NCI-H187 treated with DMSO at 0.1 percent for 48 hours (cell line): ENCODE results near the gene NCR3LG1.

Experiments
- DNase-seq: peaks from one replicate; lab custom pipeline; 2025; lab: John Stamatoyannopoulos, UW

The NCR3LG1 gene

GRCh38 chr11:17351510-17352176 lies at the start of gene NCR3LG1:
Gene NCR3LG1, plus strand, starts transcription at chr11:17351800. Its CDS starts 170 bp downstream, at chr11:17351970.
- DNase-seq = no peak

DNA sequence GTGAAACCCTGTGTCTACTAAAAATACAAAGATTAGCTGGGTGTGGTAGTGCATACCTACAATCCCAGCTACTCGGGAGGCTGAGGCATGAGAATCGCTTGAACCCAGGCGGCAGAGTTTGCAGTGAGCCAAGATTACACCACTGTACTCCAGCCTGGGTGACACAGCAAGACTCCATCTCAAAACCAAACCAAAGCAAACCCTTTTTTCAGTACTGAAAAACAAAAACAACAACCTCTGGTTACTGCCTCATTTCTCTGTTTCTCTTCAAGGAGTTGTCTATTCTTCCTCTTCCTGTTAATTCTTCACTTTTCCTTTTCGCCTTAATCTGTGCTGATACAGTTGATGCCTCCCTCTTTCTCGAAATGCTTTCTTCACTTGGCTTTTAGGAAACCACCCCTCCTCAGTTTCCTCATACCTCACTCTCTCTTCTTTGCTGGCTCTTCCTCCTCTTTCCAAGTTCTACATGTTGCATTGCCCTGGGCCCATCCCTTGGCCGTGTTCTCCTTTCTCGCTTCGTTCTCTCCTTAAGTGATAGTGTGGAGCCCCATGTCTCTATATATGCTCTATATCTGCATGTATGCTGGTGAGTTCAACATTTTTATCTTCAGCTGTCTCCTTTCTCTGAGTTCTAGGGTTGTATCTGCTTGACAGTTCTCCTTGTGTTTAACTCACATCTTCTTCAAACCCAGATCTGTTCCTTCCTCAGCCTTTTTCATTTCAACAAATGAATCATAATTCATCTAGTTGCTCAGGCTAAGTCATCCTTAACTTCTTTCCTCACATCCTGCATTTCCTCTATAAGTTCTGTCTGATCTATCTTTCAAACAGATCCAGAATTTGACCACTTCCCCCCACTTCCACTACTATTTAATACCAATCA lies 38.0 kb upstream of the NCR3LG1 start:
- no peak for DNase-seq

- peak; percentile 24 for DNase-seq
Measured at GRCh38 chr11:17314232-17314547, 37.4 kb upstream of the NCR3LG1 start.

GRCh38 chr11:17314904-17315426 lies 36.6 kb upstream of the NCR3LG1 start:
- no peak for DNase-seq

- DNase-seq = no peak
Measured at GRCh38 chr11:17328871-17329494, 22.6 kb upstream of the NCR3LG1 start.

DNA sequence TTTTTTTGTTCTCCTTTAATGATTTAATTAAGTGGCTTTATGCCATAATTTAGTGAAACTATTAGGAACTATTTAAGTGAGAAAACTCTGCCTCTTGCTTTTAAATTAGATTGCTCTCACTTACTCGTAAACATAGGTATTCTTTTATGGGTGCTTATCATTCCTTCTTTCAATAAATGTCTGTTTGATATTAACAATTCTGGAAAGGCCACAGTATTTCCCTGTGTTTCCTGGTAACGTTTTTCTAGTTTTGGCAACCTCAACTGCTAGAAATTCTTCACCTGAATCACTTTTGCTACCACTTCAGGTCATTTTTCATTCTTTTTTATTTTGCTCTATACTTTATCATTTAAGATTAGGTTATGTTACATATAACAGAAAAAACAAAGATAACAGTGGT lies 19.9 kb upstream of the NCR3LG1 start:
- no peak for DNase-seq

DNA sequence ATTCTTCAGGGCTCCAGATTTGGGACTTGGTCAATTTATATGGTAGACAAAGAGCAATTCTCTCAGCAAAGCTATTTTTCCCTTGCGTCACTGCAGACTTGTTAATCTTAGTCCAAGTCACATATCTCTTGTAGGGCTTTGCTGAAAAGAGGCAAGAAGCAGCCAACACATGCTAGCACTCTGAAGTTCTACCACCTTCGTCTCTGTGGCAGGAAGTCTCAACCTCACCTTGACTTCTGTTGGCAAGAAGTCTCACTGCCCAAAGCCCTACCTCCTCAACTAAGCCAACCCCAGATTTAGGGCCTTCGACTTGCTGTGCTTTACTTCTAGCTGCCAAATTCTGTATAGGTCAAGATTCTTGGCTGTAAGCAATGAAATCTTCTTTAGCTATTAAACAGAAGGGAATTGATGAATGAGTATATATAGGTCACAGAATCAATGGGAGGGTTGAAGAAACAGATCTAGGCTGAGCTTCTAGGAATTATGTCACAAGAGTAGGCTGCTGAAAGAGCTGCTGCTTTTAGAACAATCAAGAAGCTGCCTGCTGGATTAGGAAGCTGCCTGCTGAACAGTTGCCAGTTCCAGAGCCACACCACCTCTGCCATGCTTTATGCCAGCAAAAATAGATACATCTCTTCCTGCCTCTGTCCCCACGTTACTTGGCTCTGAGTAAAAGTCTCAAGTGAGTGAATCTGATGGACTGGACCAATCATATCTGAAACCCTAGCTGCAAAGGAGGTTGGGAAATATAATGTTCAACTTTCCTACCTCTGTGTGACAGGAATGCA lies 17.6 kb upstream of the NCR3LG1 start:
- DNase-seq = no peak

DNA sequence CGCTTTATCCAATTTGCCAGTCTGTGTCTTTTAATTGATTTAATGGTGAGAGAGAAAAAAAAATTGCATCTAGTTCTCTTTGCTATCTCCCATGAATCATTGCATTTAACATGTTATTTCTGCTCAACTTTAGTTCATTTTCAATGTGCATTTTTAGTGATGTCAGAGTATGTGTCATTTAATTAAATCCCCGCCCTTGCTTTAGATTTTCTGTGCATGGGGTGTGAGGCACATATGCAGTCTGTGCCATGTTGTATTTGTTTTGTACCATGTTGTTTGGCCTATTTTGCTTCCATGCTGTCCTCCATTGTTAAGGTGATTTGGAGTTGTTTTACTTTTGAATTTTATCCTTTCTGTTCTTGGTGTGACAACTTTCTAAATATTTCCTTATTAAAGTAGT lies 8.3 kb upstream of the NCR3LG1 start:
- DNase-seq = no peak

DNA sequence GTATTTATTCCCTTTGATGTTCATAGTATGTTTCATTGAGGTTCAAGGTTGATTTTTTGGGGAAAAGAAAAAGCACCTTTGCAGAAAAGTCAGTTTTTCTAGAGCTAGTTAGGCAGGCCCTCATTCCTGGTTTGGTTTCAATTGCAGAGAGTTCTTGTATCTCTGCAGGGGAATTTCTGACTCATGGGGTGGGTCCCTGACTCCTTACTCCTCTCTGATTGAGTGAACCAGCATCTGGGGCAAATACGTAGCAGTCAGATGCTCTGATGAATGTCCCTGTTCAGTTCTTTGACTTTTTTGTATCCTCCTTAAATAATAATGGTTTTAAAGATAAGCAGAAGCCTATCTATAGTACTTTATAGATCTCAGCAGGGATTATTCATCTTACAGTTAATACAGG lies 7.7 kb upstream of the NCR3LG1 start:
- DNase-seq = no peak

- no peak for DNase-seq
Measured at GRCh38 chr11:17347676-17348075, 3.9 kb upstream of the NCR3LG1 start.

DNA sequence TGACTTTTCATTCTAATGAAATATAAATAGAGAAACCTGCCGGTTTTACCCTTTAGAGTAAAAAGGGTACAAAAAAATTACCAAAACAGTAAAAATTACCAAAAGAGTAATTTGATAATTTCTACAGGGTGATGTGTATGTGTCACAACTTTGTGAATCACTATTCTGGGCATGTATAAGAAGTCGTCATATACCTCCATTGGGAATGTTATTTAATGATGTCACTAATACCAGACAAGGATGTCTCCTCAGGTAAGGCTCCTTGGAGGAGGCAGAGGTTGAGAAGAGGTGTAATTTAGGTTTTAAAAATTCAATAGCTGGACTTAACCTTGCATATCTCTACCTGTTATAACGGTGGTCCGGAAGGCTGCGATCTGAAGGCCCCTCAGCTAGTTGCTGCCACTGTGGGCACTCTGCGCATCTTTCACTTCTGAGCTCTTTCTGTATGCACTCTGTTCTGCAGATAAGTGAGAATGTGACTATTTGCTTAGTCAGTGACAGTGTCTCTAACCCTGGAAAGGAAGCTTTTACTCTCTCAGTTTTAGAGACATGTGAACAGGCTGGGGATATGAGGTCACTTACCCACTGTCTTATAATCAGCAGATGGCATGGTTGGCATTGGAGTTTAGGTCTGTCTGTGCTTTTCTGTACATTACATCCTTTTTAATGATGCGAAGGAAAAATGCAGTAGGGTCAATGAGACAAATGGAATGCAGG lies 987 bp upstream of the NCR3LG1 start:
- no peak for DNase-seq

DNA sequence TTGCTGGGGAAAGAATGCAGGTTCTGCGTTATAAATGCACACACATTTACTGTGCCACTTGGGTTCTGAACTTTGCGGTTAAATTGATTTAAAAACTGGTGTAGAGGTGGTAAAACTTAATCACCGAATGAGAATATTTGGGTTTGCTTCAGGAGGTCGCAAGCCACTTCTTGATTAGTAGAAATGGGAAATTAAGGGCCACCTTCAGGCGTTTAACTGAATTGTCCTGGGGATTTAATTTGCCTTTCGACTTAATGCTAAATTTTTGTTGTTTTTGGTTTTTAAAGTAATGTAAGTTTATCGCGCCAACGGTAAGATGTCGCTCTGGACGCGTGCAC lies 459 bp upstream of the NCR3LG1 start:
- no peak for DNase-seq

DNA sequence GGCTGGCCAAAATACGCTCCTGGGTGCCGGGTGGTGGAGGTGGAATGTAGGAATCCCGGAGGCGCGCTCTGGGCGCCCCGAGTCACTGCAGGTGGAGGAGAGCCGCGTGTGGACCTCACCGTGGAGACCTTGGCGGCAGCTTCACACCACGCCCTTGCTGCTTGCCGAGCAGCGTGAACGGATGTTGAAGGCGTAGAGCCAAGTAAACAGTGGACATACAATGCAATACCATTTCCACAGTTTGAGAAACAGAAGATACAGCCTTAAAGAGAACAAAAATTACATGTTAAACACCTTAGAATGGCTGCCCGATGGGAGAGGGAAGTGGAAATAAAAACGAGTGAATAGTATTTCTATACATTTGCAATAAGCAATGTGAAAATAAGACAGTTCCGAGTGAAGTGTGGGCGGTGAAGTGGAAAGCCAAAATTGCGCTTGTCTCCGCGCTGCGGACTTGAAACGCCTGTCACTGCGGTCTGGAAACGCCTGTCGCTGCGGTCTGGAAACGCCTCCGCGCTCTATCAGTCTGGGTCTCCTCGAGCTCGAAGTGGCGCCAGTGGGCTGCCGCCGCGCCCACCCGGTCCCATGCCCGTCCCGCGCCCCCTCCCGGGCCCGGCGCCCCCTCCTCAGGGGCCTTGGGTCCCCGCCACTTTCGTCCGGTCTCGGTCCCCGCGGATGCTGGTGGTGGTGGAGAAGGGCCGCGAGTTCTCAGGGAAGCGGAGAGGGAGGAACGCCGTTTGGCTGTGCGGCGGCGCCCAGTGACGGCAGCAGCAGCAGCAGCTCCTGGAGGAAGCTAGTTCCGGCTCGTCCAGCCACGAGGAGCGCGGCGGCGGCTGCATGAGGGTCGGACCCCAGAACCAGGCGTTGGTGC lies 1.6 kb downstream of the NCR3LG1 start:
- peak; percentile 24 for DNase-seq

GRCh38 chr11:17353821-17354600 lies 2.4 kb downstream of the NCR3LG1 start:
- DNase-seq = no peak

- DNase-seq = peak; percentile 66
Measured at GRCh38 chr11:17354601-17354991, 3.0 kb downstream of the NCR3LG1 start.

DNA sequence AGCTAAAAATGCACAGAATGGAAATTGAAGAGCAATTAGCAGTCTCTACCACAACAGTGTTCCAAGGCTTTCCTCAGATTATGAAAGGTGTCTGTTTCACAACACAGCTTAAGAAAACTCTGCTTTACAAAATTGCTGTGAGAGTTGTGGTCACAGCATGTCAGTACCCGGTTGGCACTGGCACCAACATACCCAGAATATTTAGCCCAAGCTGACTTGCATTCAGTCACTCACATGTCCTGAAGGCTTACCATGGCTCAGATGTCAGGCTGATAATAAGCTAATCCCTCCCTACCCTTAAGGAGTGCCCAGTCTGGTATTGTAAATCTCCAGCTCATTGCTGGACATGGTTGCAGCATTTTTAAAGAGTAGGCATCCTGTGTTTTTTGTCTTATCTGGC lies 14.9 kb downstream of the NCR3LG1 start:
- no peak for DNase-seq

- no peak for DNase-seq
Measured at GRCh38 chr11:17368551-17368950, 17.0 kb downstream of the NCR3LG1 start.

DNA sequence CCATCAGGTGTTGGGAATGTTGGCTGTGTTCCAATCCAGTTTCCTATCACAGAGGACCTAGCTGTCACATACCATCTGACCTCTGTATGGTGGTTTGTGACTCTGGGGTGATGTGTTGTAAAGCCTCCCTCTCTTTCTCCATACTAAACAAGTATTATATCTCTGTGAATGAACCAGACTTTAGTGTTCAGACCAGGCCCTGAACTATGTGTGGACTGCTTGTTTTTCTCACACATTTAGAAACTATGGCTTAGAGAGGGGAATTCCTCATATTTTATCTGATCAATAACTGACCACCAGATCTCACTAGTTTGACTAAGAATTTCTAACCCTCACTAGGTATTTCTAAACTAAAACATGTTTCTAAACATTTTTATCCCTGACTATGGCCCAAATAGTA lies 17.5 kb downstream of the NCR3LG1 start:
- DNase-seq = no peak

GRCh38 chr11:17369684-17370243 lies 18.2 kb downstream of the NCR3LG1 start:
- DNase-seq = no peak
